Activated T-cell treated with anti-CD3 and anti-CD28 coated beads, Interleukin-2, amount 50 U/mL, for 4 hours (primary cell): Measurements from ENCODE around the gene THUMPD2. TPM values are rescaled to one million over a fixed set of nuclear protein-coding genes. Genes with fewer than 3 reads are reported as not detected.

Source experiments
- ATAC-seq, 2 donors: fragments of 200-7000 bp; cut with Tn5 transposase; one replicate each; pipeline ENCODE4 v1.10.0; 2021
- DNase-seq: peaks from one replicate; pipeline ENCODE4 v3.0.0-alpha.2; 2020
- H3K27me3 Mint-ChIP-seq: one replicate; pipeline ENCODE4 v1.8.0; 2021; ENCODE audit warnings: low read depth, mixed read lengths
- H3K36me3 Mint-ChIP-seq: one replicate; pipeline ENCODE4 v1.8.0; 2022; ENCODE audit warnings: mixed read lengths; ENCODE audit not compliant: insufficient read depth
- H3K4me1 Mint-ChIP-seq: one replicate; pipeline ENCODE4 v1.8.0; 2021; ENCODE audit warnings: low read depth, mixed read lengths
- H3K4me3 Mint-ChIP-seq: one replicate; pipeline ENCODE4 v1.8.0; 2021; ENCODE audit warnings: mild to moderate bottlenecking, moderate library complexity, mixed read lengths
- H3K9me3 Mint-ChIP-seq: one replicate; pipeline ENCODE4 v1.8.0; 2021; ENCODE audit warnings: mixed read lengths
- total RNA-seq, 3 donors: library from RNA; stranded (reverse); gene quantifications; one replicate each; pipeline ENCODE4 v1.2.1, GENCODE V29; 2021

Gene THUMPD2
- total RNA-seq, 3 donors from 2014 or later, result 12.2 to 14.5 (median 14.0) TPM

GRCh38 chr2:39718483-39718882, 60.6 kb downstream of the THUMPD2 start:
- H3K9me3 Mint-ChIP-seq, result no peaks in the 10 kb centered on the region
- H3K4me1 Mint-ChIP-seq, result no peaks in the 10 kb centered on the region
- H3K27me3 Mint-ChIP-seq, result peaks cover 11% of the 10 kb centered on the region
- ATAC-seq (no peak), DNase-seq (no peak)
- no peak overlapping the region for H3K4me3 Mint-ChIP-seq
- H3K36me3 Mint-ChIP-seq, result no peaks in the 10 kb centered on the region

GRCh38 chr2:39717067-39717466, 62.0 kb downstream of the THUMPD2 start:
- Mint-ChIP-seq H3K4me3 (no peak overlapping the region), H3K36me3 (no peaks in the 10 kb centered on the region), H3K9me3 (no peaks in the 10 kb centered on the region), H3K27me3 (peaks cover 10% of the 10 kb centered on the region), H3K4me1 (no peaks in the 10 kb centered on the region)
- DNase-seq, result no peak
- no peak for ATAC-seq

GRCh38 chr2:39715822-39716221, 63.2 kb downstream of the THUMPD2 start:
- no peaks in the 10 kb centered on the region for H3K36me3 Mint-ChIP-seq
- ATAC-seq (no peak), DNase-seq (no peak)
- no peak overlapping the region for H3K4me3 Mint-ChIP-seq
- H3K27me3 Mint-ChIP-seq, result peaks cover 5% of the 10 kb centered on the region
- no peaks in the 10 kb centered on the region for H3K4me1 Mint-ChIP-seq
- no peaks in the 10 kb centered on the region for H3K9me3 Mint-ChIP-seq

- no peaks in the 10 kb centered on the region for H3K4me1 Mint-ChIP-seq
- no peak for DNase-seq
- no peak for ATAC-seq
- H3K4me3 Mint-ChIP-seq, result no peak overlapping the region
- H3K27me3 Mint-ChIP-seq, result peaks cover 3% of the 10 kb centered on the region
- no peaks in the 10 kb centered on the region for H3K36me3 Mint-ChIP-seq
- H3K9me3 Mint-ChIP-seq, result no peaks in the 10 kb centered on the region
Measured at GRCh38 chr2:39715095-39715494, 64.0 kb downstream of the THUMPD2 start.

GRCh38 chr2:39712953-39713352, 66.1 kb downstream of the THUMPD2 start:
- no peak for ATAC-seq
- no peaks in the 10 kb centered on the region for H3K36me3 Mint-ChIP-seq
- no peaks in the 10 kb centered on the region for H3K4me1 Mint-ChIP-seq
- H3K9me3 Mint-ChIP-seq, result peaks cover 1% of the 10 kb centered on the region
- peaks cover 8% of the 10 kb centered on the region for H3K27me3 Mint-ChIP-seq
- DNase-seq, result no peak
- H3K4me3 Mint-ChIP-seq, result no peak overlapping the region

GRCh38 chr2:39710807-39711206, 68.3 kb downstream of the THUMPD2 start:
- Mint-ChIP-seq H3K36me3 (no peaks in the 10 kb centered on the region), H3K9me3 (peaks cover 4% of the 10 kb centered on the region), H3K27me3 (peaks cover 16% of the 10 kb centered on the region), H3K4me3 (no peak overlapping the region), H3K4me1 (no peaks in the 10 kb centered on the region)
- ATAC-seq, result no peak
- DNase-seq, result no peak

- DNase-seq, result no peak
- peaks cover 25% of the 10 kb centered on the region for H3K27me3 Mint-ChIP-seq
- no peaks in the 10 kb centered on the region for H3K4me1 Mint-ChIP-seq
- H3K36me3 Mint-ChIP-seq, result no peaks in the 10 kb centered on the region
- ATAC-seq, result no peak
- H3K4me3 Mint-ChIP-seq, result no peak overlapping the region
- peaks cover 4% of the 10 kb centered on the region for H3K9me3 Mint-ChIP-seq
Measured at GRCh38 chr2:39708003-39708402, 71.1 kb downstream of the THUMPD2 start.

GRCh38 chr2:39706945-39707344, 72.1 kb downstream of the THUMPD2 start:
- Mint-ChIP-seq H3K9me3 (peaks cover 8% of the 10 kb centered on the region), H3K27me3 (peaks cover 25% of the 10 kb centered on the region), H3K4me3 (no peak overlapping the region), H3K4me1 (no peaks in the 10 kb centered on the region), H3K36me3 (no peaks in the 10 kb centered on the region)
- no peak for DNase-seq
- no peak for ATAC-seq

- no peak for ATAC-seq
- peaks cover 25% of the 10 kb centered on the region for H3K27me3 Mint-ChIP-seq
Measured at GRCh38 chr2:39706312-39706711, 72.7 kb downstream of the THUMPD2 start.

GRCh38 chr2:39705638-39706037, 73.4 kb downstream of the THUMPD2 start:
- Mint-ChIP-seq H3K9me3 (peaks cover 21% of the 10 kb centered on the region), H3K4me3 (no peak overlapping the region), H3K27me3 (peaks cover 22% of the 10 kb centered on the region), H3K36me3 (no peaks in the 10 kb centered on the region), H3K4me1 (no peaks in the 10 kb centered on the region)
- no peak for ATAC-seq
- DNase-seq, result no peak

More at GRCh38 chr2:39706312-39706711, 72.7 kb downstream of the THUMPD2 start:
- Mint-ChIP-seq H3K4me1 (no peaks in the 10 kb centered on the region), H3K36me3 (no peaks in the 10 kb centered on the region), H3K4me3 (no peak overlapping the region), H3K9me3 (peaks cover 15% of the 10 kb centered on the region)
- DNase-seq, result no peak

- H3K36me3 Mint-ChIP-seq, result no peaks in the 10 kb centered on the region
- peaks cover 27% of the 10 kb centered on the region for H3K9me3 Mint-ChIP-seq
- ATAC-seq, result no peak
- no peak for DNase-seq
- no peaks in the 10 kb centered on the region for H3K4me1 Mint-ChIP-seq
- H3K27me3 Mint-ChIP-seq, result peaks cover 25% of the 10 kb centered on the region
- H3K4me3 Mint-ChIP-seq, result no peak overlapping the region
Measured at GRCh38 chr2:39704540-39704939, 74.5 kb downstream of the THUMPD2 start.

- Mint-ChIP-seq H3K4me1 (no peaks in the 10 kb centered on the region), H3K27me3 (peaks cover 22% of the 10 kb centered on the region), H3K36me3 (no peaks in the 10 kb centered on the region), H3K4me3 (no peak overlapping the region), H3K9me3 (peaks cover 27% of the 10 kb centered on the region)
- ATAC-seq, result no peak
- DNase-seq, result no peak
Measured at GRCh38 chr2:39703181-39703872, 75.7 kb downstream of the THUMPD2 start.

- Mint-ChIP-seq H3K9me3 (peaks cover 23% of the 10 kb centered on the region), H3K4me1 (no peaks in the 10 kb centered on the region), H3K36me3 (no peaks in the 10 kb centered on the region), H3K27me3 (peaks cover 12% of the 10 kb centered on the region), H3K4me3 (no peak overlapping the region)
- ATAC-seq (no peak), DNase-seq (no peak)
Measured at GRCh38 chr2:39701137-39701536, 77.9 kb downstream of the THUMPD2 start.

GRCh38 chr2:39697454-39697853, 81.6 kb downstream of the THUMPD2 start:
- Mint-ChIP-seq H3K36me3 (no peaks in the 10 kb centered on the region), H3K9me3 (peaks cover 23% of the 10 kb centered on the region), H3K4me1 (no peaks in the 10 kb centered on the region), H3K27me3 (peaks cover 13% of the 10 kb centered on the region), H3K4me3 (no peak overlapping the region)
- ATAC-seq (no peak), DNase-seq (no peak)

GRCh38 chr2:39696838-39697237, 82.2 kb downstream of the THUMPD2 start:
- H3K4me3 Mint-ChIP-seq, result no peak overlapping the region
- H3K36me3 Mint-ChIP-seq, result no peaks in the 10 kb centered on the region
- H3K9me3 Mint-ChIP-seq, result peaks cover 18% of the 10 kb centered on the region
- peaks cover 19% of the 10 kb centered on the region for H3K27me3 Mint-ChIP-seq
- DNase-seq, result no peak
- no peaks in the 10 kb centered on the region for H3K4me1 Mint-ChIP-seq
- ATAC-seq, result no peak
